ENCODE results near the gene CD209.
"Not testable (repeated sequence)": the region's sequence is repeated elsewhere in the genome, so short reads cannot be mapped to it uniquely, and the experiment has no call there.

CD209 gene

GRCh38 chr19:7766535-7766934, 19.2 kb upstream of the CD209 start:
- no peak for DNase-seq

- DNase-seq, result not testable (repeated sequence)
These were observed 17.7 kb upstream of the CD209 start for GRCh38 chr19:7765043-7765442.

- DNase-seq, result not testable (repeated sequence)
These were observed 16.8 kb upstream of the CD209 start for GRCh38 chr19:7764157-7764556.

- no peak for DNase-seq
These were observed 16.4 kb upstream of the CD209 start for GRCh38 chr19:7763696-7764095.

- no peak for DNase-seq
These were observed 15.5 kb upstream of the CD209 start, which contains the start of gene CLEC4M for GRCh38 chr19:7762719-7763293. Gene CLEC4M (plus strand): TSS chr19:7763243. CDS start chr19:7763267, 24 bp downstream.

- DNase-seq, result no peak
These were observed 11.8 kb upstream of the CD209 start for GRCh38 chr19:7759156-7759555.

GRCh38 chr19:7757358-7757757, 10.0 kb upstream of the CD209 start:
- no peak for DNase-seq

- DNase-seq, result no peak
These were observed 8.9 kb upstream of the CD209 start for GRCh38 chr19:7756258-7756657.

- DNase-seq, result no peak
These were observed 3.9 kb upstream of the CD209 start for GRCh38 chr19:7751157-7751783.

GRCh38 chr19:7748756-7749155, 1.4 kb upstream of the CD209 start:
- DNase-seq, result no peak

- no peak for DNase-seq
These were observed 837 bp upstream of the CD209 start for GRCh38 chr19:7748171-7748570.

GRCh38 chr19:7746306-7746705, 1.0 kb downstream of the CD209 start:
- DNase-seq, result not testable (repeated sequence)

- no peak for DNase-seq
These were observed 2.3 kb downstream of the CD209 start for GRCh38 chr19:7744871-7745650.

- no peak for DNase-seq
These were observed 3.0 kb downstream of the CD209 start for GRCh38 chr19:7744199-7744786.

- DNase-seq, result no peak
These were observed 3.9 kb downstream of the CD209 start for GRCh38 chr19:7743425-7743841.

- DNase-seq, result no peak
These were observed 4.3 kb downstream of the CD209 start for GRCh38 chr19:7742991-7743390.

GRCh38 chr19:7742575-7742974, 4.8 kb downstream of the CD209 start:
- no peak for DNase-seq

GRCh38 chr19:7740682-7741054, 6.7 kb downstream of the CD209 start:
- no peak for DNase-seq

GRCh38 chr19:7739801-7740681, 7.3 kb downstream of the CD209 start:
- no peak for DNase-seq

GRCh38 chr19:7739211-7739755, 8.1 kb downstream of the CD209 start:
- no peak for DNase-seq

- no peak for DNase-seq
These were observed 9.3 kb downstream of the CD209 start for GRCh38 chr19:7738023-7738422.

- no peak for DNase-seq
These were observed 10.1 kb downstream of the CD209 start for GRCh38 chr19:7737215-7737614.
